Heart left ventricle (tissue), 16 donors: Measurements from ENCODE around the gene P3H3. TPM values are rescaled to one million over a fixed set of nuclear protein-coding genes. Genes with fewer than 3 reads are reported as not detected.
A peak's percentile ranks its signal among the peaks of the same experiment; 100 is the strongest.

Experiments
- ATAC-seq, 4 donors: fragments of 200-7000 bp; cut with Tn5 transposase; one replicate each; pipeline ENCODE4 v1.9.1; 2020 to 2022; ENCODE audit warnings: moderate library complexity in 4 of 4, mild to moderate bottlenecking in 3 of 4, moderate number of reproducible peaks in 1 of 4
- DNase-seq, 5 donors: peaks; one replicate each; pipeline ENCODE4 v3.0.0-alpha.2; 2020
- H3K27ac ChIP-seq, 12 donors: fragments of 200-600 bp; sonication (generic) in 4 of 12; one replicate each; pipeline versions ENCODE4 v1.5.0 to v1.8.0; 2016 to 2022; ENCODE audit warnings: mild to moderate bottlenecking in 2 of 12
- H3K27me3 ChIP-seq, 9 donors: fragments of 200-600 bp; sonication (generic) in 2 of 9; one replicate each; pipeline versions ENCODE4 v1.5.1 to v1.8.0; 2016 to 2022; ENCODE audit warnings: mild to moderate bottlenecking in 3 of 9
- H3K36me3 ChIP-seq, 9 donors: fragments of 200-600 bp; sonication (generic) in 2 of 9; one replicate each; pipeline versions ENCODE4 v1.5.0 to v1.8.0; 2018 to 2022; ENCODE audit warnings: mild to moderate bottlenecking in 2 of 9
- H3K4me1 ChIP-seq, 12 donors: fragments of 200-600 bp; sonication (generic) in 4 of 12; one replicate each; pipeline versions ENCODE4 v1.5.0 to v1.8.0; 2016 to 2022; ENCODE audit warnings: mild to moderate bottlenecking in 3 of 12
- H3K4me3 ChIP-seq, 12 donors: fragments of 200-600 bp; sonication (generic) in 4 of 12; one replicate each; pipeline versions ENCODE4 v1.5.0 to v1.8.0; 2017 to 2022; ENCODE audit warnings: mild to moderate bottlenecking in 9 of 12, moderate library complexity in 4 of 12
- H3K9me3 ChIP-seq, 12 donors: fragments of 200-600 bp; sonication (generic) in 4 of 12; one replicate each; pipeline versions ENCODE4 v1.5.0 to v1.8.0; 2016 to 2022; ENCODE audit warnings: mild to moderate bottlenecking in 1 of 12
- POLR2A ChIP-seq, 2 donors: fragments of 450-650 bp; IDR thresholded peaks; one replicate each; pipeline ENCODE4 v1.6.1; 2017; ENCODE audit warnings: antibody characterized with exemption in 2 of 2, mild to moderate bottlenecking in 2 of 2, moderate library complexity in 2 of 2
- WGBS, 4 donors: extraction: QIAGEN DNeasy Blood & Tissue Kit in 2 of 4; methylation state at CpG; one replicate each; pipeline versions ENCODE4 v1.1.5 to v1.1.7; 2013 to 2018; 5-methylcytosine and 5-hydroxymethylcytosine counted together
- intact Hi-C, 10 donors: fragments of 100-400 bp; cut with DNase I; formaldehyde crosslinking; loops; one replicate each; pipeline versions ENCODE4 v1.11.1 to v1.14.2; 2022
- polyA plus RNA-seq, 2 donors: library from polyadenylated mRNA; stranded (reverse); fragments of 200-250 nt; gene quantifications; one replicate each; pipeline ENCODE4 v1.2.3, GENCODE V29; 2013
- total RNA-seq, 9 donors: library from RNA; depleted of rRNA in 2 of 9; stranded (reverse); fragments of >200 nt in 2 of 9; fragmentation: NEBNext Ultra II Directional in 3 of 9; extraction: Animal tissue kit (Norgen Biotek cat#: 25700) in 3 of 9; gene quantifications; one replicate each; pipeline versions ENCODE4 v1.1.0 to v1.2.4, GENCODE V29; 2016 to 2023
- TF ChIP-seq, protein P1 (sequence below), 12 donors: fragments of 200-600 bp; sonication (generic) in 4 of 12; IDR thresholded peaks; one replicate each; pipeline versions ENCODE4 v1.5.0 to v1.8.0; 2018 to 2022; ENCODE audit warnings: antibody characterized with exemption in 12 of 12, mild to moderate bottlenecking in 5 of 12
- donor health status: ischemic (EF 13 %, LVEDD 7.1; RV severe dilation, severe dysfunction).
- donor health status: healthy with polysubstance abuse.
- donor health status: DM: no; HTN: yes; CAD: no.
- donor health status: DM: no; HTN: no; CAD: no.
- donor health status: ischemic (EF 25% LVEDD 6.9; RV normal size, moderate dysfunction).
- donor health status: ischemic (EF 25% LVEDD 5.7; RV mildly dilated, moderate dysfunction).
- donor health status: healthy.
- donor health status: DM: yes; HTN: yes; CAD: no.
- donor health status: ischemic (EF 35%, LVEDD 5.7; RV mildly dilated, moderate dysfunction).
- donor health status: nonischemic (EF 11% LVEDD 7.7; RV severe dilation, severe dysfunction).
- donor health status: DM: yes; HTN: yes; CAD: no.
- donor health status: PGD.
- donor health status: ischemic (EF 29% LVEDD 5.4; RV normal size, mild dysfunction).
- donor health status: nonischemic (EF 23%, LVEDD 6.1; RV moderate dilation, normal function).

P3H3 gene
- total and polyA plus RNA-seq, 11 donors, result 4.2 to 29.9 (median 16.6) TPM

- Histone ChIP-seq H3K27ac (no peak overlapping the region), H3K4me1 (no peaks in the 10 kb centered on the region), H3K9me3 (no peaks in the 10 kb centered on the region), H3K4me3 (no peak overlapping the region), H3K27me3 (peaks cover 0 to under 1% (median 0%) of the 10 kb centered on the region in 9 donors), H3K36me3 (peaks cover 0 to 50% (median 0%) of the 10 kb centered on the region in 9 donors)
- DNase-seq (no peak), ATAC-seq (no peak)
- WGBS, 4 donors, result 85 to 93% (median 89%) methylated on average over 5 of the region's 5 CpGs
- intact Hi-C loops, result no loop called here
- no peak for TF ChIP-seq POLR2A (IDR thresholded peaks at IDR 0.05)
- TF ChIP-seq, protein P1, sequence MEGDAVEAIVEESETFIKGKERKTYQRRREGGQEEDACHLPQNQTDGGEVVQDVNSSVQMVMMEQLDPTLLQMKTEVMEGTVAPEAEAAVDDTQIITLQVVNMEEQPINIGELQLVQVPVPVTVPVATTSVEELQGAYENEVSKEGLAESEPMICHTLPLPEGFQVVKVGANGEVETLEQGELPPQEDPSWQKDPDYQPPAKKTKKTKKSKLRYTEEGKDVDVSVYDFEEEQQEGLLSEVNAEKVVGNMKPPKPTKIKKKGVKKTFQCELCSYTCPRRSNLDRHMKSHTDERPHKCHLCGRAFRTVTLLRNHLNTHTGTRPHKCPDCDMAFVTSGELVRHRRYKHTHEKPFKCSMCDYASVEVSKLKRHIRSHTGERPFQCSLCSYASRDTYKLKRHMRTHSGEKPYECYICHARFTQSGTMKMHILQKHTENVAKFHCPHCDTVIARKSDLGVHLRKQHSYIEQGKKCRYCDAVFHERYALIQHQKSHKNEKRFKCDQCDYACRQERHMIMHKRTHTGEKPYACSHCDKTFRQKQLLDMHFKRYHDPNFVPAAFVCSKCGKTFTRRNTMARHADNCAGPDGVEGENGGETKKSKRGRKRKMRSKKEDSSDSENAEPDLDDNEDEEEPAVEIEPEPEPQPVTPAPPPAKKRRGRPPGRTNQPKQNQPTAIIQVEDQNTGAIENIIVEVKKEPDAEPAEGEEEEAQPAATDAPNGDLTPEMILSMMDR (IDR thresholded peaks at IDR 0.05), result no peak
Measured at GRCh38 chr12:6799147-6799546, 29.1 kb upstream of the P3H3 start.

DNA sequence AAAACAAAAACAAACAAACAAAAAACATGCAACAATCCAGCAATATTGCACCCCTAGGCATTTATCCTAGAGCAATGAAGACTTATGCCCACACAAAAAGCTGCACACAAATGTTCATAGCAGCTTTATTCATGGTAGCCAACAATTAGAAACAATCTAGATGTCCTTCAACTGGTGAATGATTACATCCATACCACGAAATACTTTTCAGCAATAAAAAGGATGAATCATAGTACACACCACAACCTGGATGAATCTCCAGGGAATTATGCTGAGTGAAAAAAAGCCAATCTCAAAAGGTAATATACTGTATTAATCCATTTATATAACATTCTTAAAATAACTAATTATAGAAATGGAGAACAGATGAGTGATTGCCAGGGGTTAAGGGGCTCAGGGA is 21.0 kb upstream of the P3H3 start:
- peaks cover 0 to 5% (median 0%) of the 10 kb centered on the region in 12 donors for H3K4me1 ChIP-seq
- no peak overlapping the region for H3K4me3 ChIP-seq
- ATAC-seq (no peak), DNase-seq (no peak)
- WGBS, 4 donors, result 71 to 88% (median 85%) methylated on average over 1 of the region's 1 CpG
- H3K27ac ChIP-seq, result no peak overlapping the region
- intact Hi-C loops, result no loop called here
- H3K9me3 ChIP-seq, result no peaks in the 10 kb centered on the region
- H3K36me3 ChIP-seq, result peaks cover 0 to 21% (median 0%) of the 10 kb centered on the region in 9 donors
- H3K27me3 ChIP-seq, result no peaks in the 10 kb centered on the region
- TF ChIP-seq, protein P1 (IDR thresholded peaks at IDR 0.05), result no peak
- TF ChIP-seq POLR2A (IDR thresholded peaks at IDR 0.05), result no peak

GRCh38 chr12:6809056-6809455 is 19.2 kb upstream of the P3H3 start:
- Histone ChIP-seq H3K4me1 (peaks cover 0 to 13% (median 0%) of the 10 kb centered on the region in 12 donors), H3K4me3 (no peak overlapping the region), H3K9me3 (no peaks in the 10 kb centered on the region), H3K27ac (no peak overlapping the region), H3K36me3 (peaks cover 0 to 11% (median 0%) of the 10 kb centered on the region in 9 donors), H3K27me3 (no peaks in the 10 kb centered on the region)
- WGBS, 4 donors, result 77 to 81% (median 79%) methylated on average over 10 of the region's 10 CpGs
- ATAC-seq (no peak), DNase-seq (peak in 1 of 5 donors; percentile 12)
- intact Hi-C loops, result no loop called here
- no peak for TF ChIP-seq POLR2A (IDR thresholded peaks at IDR 0.05)
- TF ChIP-seq, protein P1 (IDR thresholded peaks at IDR 0.05), result no peak

- ATAC-seq (no peak), DNase-seq (no peak)
- peaks cover 0 to 10% (median 0%) of the 10 kb centered on the region in 9 donors for H3K36me3 ChIP-seq
- peaks cover 0 to 13% (median 0%) of the 10 kb centered on the region in 12 donors for H3K4me1 ChIP-seq
- 85 to 89% (median 88%) methylated on average over 1 of the region's 1 CpG for WGBS, 4 donors
- H3K27me3 ChIP-seq, result no peaks in the 10 kb centered on the region
- no peak overlapping the region for H3K27ac ChIP-seq
- TF ChIP-seq POLR2A (IDR thresholded peaks at IDR 0.05), result no peak
- TF ChIP-seq, protein P1 (IDR thresholded peaks at IDR 0.05), result no peak
- intact Hi-C loops, result no loop called here
- no peaks in the 10 kb centered on the region for H3K9me3 ChIP-seq
- H3K4me3 ChIP-seq, result no peak overlapping the region
Measured at GRCh38 chr12:6810758-6811157, 17.4 kb upstream of the P3H3 start.
